B cell (primary cell): ENCODE measurements around the gene AEN. TPM values are rescaled to one million over a fixed set of nuclear protein-coding genes. Genes with fewer than 3 reads are reported as not detected.

ENCODE experiments used
- ATAC-seq: fragments of 200-7000 bp; cut with Tn5 transposase; one replicate; pipeline ENCODE4 v1.10.0; 2021; ENCODE audit warnings: low read depth, mild to moderate bottlenecking, moderate number of reproducible peaks, moderate library complexity
- CTCF ChIA-PET: fragments of 350-600 bp; sonication (Branson Sonifier 250); formaldehyde crosslinking; loops from one replicate; lab custom pipeline; 2021; ENCODE audit warnings: antibody characterized with exemption, inconsistent platforms; lab: Charles Lee
- POLR2A ChIA-PET: fragments of 350-600 bp; sonication (Branson Sonifier 250); formaldehyde crosslinking; loops from one replicate; lab custom pipeline; 2021; ENCODE audit warnings: antibody characterized with exemption; lab: Charles Lee
- DNase-seq: peaks from one replicate; pipeline ENCODE4 v3.0.0; 2013
- H2AFZ ChIP-seq: 2 replicates; pipeline ENCODE4 v1.6.1; 2012; ENCODE audit warnings: mild to moderate bottlenecking, low read depth, low read length; ENCODE audit not compliant: insufficient read depth, poor library complexity, severe bottlenecking
- H3K27ac ChIP-seq, 2 donors: 1 replicate in 1 of 2; 2 replicates in 1 of 2; pipeline ENCODE4 v1.5.1; 2012 to 2013; ENCODE audit warnings: low read length in 2 of 2, mild to moderate bottlenecking in 2 of 2, moderate library complexity in 1 of 2
- H3K27me3 ChIP-seq, 4 experiments: fragments of 200-600 bp in 1 of 4; sonication (generic) in 1 of 4; replicated peaks in 1 of 4; 1 replicate in 2 of 4; 2 replicates in 2 of 4; pipeline versions ENCODE4 v1.6.1 to v1.7.0; 2013 to 2016; ENCODE audit warnings: low read length in 3 of 4, mild to moderate bottlenecking in 2 of 4, mixed read lengths in 1 of 4, moderate library complexity in 1 of 4; ENCODE audit not compliant: insufficient read depth in 4 of 4, control insufficient read depth in 3 of 4; ENCODE audit errors: control extremely low read depth in 1 of 4
- H3K36me3 ChIP-seq, 2 experiments: replicated peaks in 1 of 2; 1 replicate in 1 of 2; 2 replicates in 1 of 2; pipeline versions ENCODE4 v1.6.1 to v1.7.1; 2013; ENCODE audit warnings: low read length in 1 of 2; ENCODE audit not compliant: insufficient read depth in 2 of 2, control insufficient read depth in 1 of 2; ENCODE audit errors: control extremely low read depth in 1 of 2, extremely low read depth in 1 of 2
- H3K4me1 ChIP-seq, 2 donors: fragments of 200-600 bp in 1 of 2; sonication (generic) in 1 of 2; 1 replicate in 1 of 2; 2 replicates in 1 of 2; pipeline versions ENCODE4 v1.5.1 to v1.6.1; 2013 to 2017; ENCODE audit warnings: low read length in 2 of 2; ENCODE audit not compliant: control insufficient read depth in 2 of 2, insufficient read depth in 2 of 2
- H3K4me2 ChIP-seq: replicated peaks from 2 replicates; pipeline ENCODE3; 2012; ENCODE audit warnings: mild to moderate bottlenecking, low read depth, low read length; ENCODE audit not compliant: poor library complexity, severe bottlenecking
- H3K4me3 ChIP-seq, 5 experiments: fragments of 200-600 bp in 1 of 5; sonication (generic) in 1 of 5; 1 replicate in 3 of 5; 2 replicates in 2 of 5; pipeline versions ENCODE4 v1.5.1 to v1.7.0; 2011 to 2016; ENCODE audit warnings: low read length in 4 of 5, mild to moderate bottlenecking in 4 of 5, low read depth in 2 of 5, control low read depth in 1 of 5, moderate library complexity in 1 of 5; ENCODE audit not compliant: insufficient read depth in 1 of 5; ENCODE audit errors: control extremely low read depth in 1 of 5, extremely low read depth in 1 of 5
- H3K79me2 ChIP-seq: fragments of 200-600 bp; sonication (generic); one replicate; pipeline ENCODE4 v1.6.0; 2016; ENCODE audit warnings: low read length; ENCODE audit not compliant: control insufficient read depth, insufficient read depth
- H3K9ac ChIP-seq: fragments of 200-600 bp; sonication (generic); 2 replicates; pipeline ENCODE4 v1.6.1; 2017; ENCODE audit warnings: mild to moderate bottlenecking, low read length, moderate library complexity
- H3K9me3 ChIP-seq, 3 donors: one replicate each; pipeline versions ENCODE4 v1.6.1 to v1.7.1; 2013; ENCODE audit warnings: low read length in 2 of 3; ENCODE audit not compliant: control insufficient read depth in 2 of 3, insufficient read depth in 1 of 3; ENCODE audit errors: control extremely low read depth in 1 of 3
- H4K20me1 ChIP-seq: 2 replicates; pipeline ENCODE4 v1.6.0; 2012; ENCODE audit warnings: mild to moderate bottlenecking, low read length; ENCODE audit not compliant: insufficient read depth, control insufficient read depth, poor library complexity, severe bottlenecking
- H3K27ac Mint-ChIP-seq: one replicate; pipeline ENCODE4 v1.8.0; 2021; ENCODE audit warnings: mixed read lengths
- H3K27me3 Mint-ChIP-seq: one replicate; pipeline ENCODE4 v1.8.0; 2021; ENCODE audit warnings: mixed read lengths
- H3K4me1 Mint-ChIP-seq: one replicate; pipeline ENCODE4 v1.8.0; 2021; ENCODE audit warnings: mixed read lengths
- H3K4me3 Mint-ChIP-seq: one replicate; pipeline ENCODE4 v1.8.0; 2021; ENCODE audit warnings: mixed read lengths
- H3K9me3 Mint-ChIP-seq: one replicate; pipeline ENCODE4 v1.8.0; 2022; ENCODE audit warnings: mixed read lengths; ENCODE audit not compliant: insufficient read depth
- EZH2 ChIP-seq: IDR thresholded peaks from 2 replicates; pipeline ENCODE4 v1.6.1; 2012; ENCODE audit warnings: borderline replicate concordance, low read depth, mild to moderate bottlenecking, moderate library complexity, low read length; ENCODE audit not compliant: insufficient read depth, poor library complexity, severe bottlenecking
- WGBS: methylation state at CpG from one replicate; pipeline ENCODE4 v1.1.5; 2013; ENCODE audit warnings: missing lambda C conversion rate; ENCODE audit not compliant: insufficient coverage; 5-methylcytosine and 5-hydroxymethylcytosine counted together
- intact Hi-C: fragments of 100-400 bp; cut with micrococcal nuclease; formaldehyde crosslinking; loops from one replicate; pipeline ENCODE4 v1.10.0; 2022
- polyA plus RNA-seq: library from polyadenylated mRNA; depleted of rRNA; stranded (reverse); fragments of >200 nt; gene quantifications from 2 replicates; pipeline ENCODE4 v1.2.3, GENCODE V29; 2012
- total RNA-seq, 2 donors: library from RNA; stranded (reverse); fragments of 120-200 nt in 1 of 2; gene quantifications; 1 replicate in 1 of 2; 2 replicates in 1 of 2; pipeline versions ENCODE4 v1.2.3 to v1.2.4, GENCODE V29; 2013 to 2022
- TF ChIP-seq, protein P1 (sequence below): fragments of 200-600 bp; IDR thresholded peaks from one replicate; pipeline ENCODE4 v1.8.0; 2022; ENCODE audit warnings: antibody characterized with exemption, mild to moderate bottlenecking

AEN gene
- total and polyA plus RNA-seq, 2 donors (not counting 1 experiment from before 2014, with no cell fraction given), result 18.5 to 42.9 TPM

DNA sequence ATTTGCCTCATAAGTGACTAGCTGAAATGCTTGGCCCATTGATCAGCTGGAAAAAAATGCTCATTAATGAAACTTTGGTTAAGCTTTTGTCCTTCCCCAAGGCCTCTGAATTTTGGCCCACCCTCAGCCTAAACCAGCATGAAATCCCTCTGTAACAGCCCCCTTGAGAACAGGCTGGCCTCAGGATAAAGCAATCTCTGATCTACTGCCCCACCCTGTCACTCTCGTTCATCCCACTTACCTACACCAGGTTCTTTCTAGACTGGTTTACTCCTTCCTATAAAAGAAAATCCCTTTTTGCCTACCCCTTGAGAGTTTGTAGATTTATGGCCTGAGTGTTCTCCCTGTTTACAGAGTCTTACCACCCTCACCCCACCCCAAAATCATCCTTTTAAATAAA lies 3.4 kb upstream of the AEN start:
- Histone ChIP-seq H3K4me2 (no peak overlapping the region), H3K9me3 (no peaks in the 10 kb centered on the region), H4K20me1 (no peaks in the 10 kb centered on the region), H3K27ac (no peak overlapping the region), H2AFZ (no peak overlapping the region), H3K36me3 (no peaks in the 10 kb centered on the region), H3K9ac (no peak overlapping the region), H3K27me3 (peaks cover 0 to 7% (median 0%) of the 10 kb centered on the region in 4 experiments), H3K79me2 (peaks cover 20% of the 10 kb centered on the region), H3K4me1 (peaks cover 13 to 21% of the 10 kb centered on the region in 2 donors), H3K4me3 (no peak overlapping the region)
- DNase-seq (no peak), ATAC-seq (no peak)
- no CpG with 5 or more reads among the region's 1 CpG for WGBS
- Mint-ChIP-seq H3K4me1 (peaks cover 19% of the 10 kb centered on the region), H3K9me3 (no peaks in the 10 kb centered on the region), H3K4me3 (no peak overlapping the region), H3K27ac (no peak overlapping the region), H3K27me3 (peaks cover 11% of the 10 kb centered on the region)
- TF ChIP-seq EZH2, result no peak
- TF ChIP-seq, protein P1, sequence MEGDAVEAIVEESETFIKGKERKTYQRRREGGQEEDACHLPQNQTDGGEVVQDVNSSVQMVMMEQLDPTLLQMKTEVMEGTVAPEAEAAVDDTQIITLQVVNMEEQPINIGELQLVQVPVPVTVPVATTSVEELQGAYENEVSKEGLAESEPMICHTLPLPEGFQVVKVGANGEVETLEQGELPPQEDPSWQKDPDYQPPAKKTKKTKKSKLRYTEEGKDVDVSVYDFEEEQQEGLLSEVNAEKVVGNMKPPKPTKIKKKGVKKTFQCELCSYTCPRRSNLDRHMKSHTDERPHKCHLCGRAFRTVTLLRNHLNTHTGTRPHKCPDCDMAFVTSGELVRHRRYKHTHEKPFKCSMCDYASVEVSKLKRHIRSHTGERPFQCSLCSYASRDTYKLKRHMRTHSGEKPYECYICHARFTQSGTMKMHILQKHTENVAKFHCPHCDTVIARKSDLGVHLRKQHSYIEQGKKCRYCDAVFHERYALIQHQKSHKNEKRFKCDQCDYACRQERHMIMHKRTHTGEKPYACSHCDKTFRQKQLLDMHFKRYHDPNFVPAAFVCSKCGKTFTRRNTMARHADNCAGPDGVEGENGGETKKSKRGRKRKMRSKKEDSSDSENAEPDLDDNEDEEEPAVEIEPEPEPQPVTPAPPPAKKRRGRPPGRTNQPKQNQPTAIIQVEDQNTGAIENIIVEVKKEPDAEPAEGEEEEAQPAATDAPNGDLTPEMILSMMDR, result no peak
- ChIA-PET POLR2A (no interaction called here), CTCF (interaction anchor here (1.5 kb wide), 1 partner anchor 217 kb away, joined by 5 read pairs; no protein-coding TSS in a partner anchor)
- intact Hi-C loops, result no loop called here

DNA sequence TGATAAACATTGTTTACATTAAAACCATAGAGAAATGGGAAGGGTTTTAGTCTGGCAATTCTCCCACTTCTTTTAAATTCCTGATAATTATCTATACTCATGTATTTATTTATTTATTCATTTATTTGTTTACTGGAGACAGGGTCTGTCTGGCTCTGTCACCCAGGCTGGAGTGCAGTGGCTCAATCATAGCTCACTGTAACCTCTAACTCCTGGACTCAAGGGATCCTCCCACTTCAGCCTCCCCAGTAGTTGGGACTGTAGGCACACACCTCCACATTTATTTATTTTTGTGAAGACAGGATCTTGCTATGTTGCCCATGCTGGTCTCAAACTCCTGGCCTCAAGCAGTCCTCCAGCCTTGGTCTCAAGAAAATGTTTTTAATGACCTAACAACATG lies 2.5 kb upstream of the AEN start:
- ATAC-seq (no peak), DNase-seq (no peak)
- ChIA-PET POLR2A (no interaction called here), CTCF (interaction anchor here (1.3 kb wide), 1 partner anchor 79 kb away, joined by 3 read pairs; no protein-coding TSS in a partner anchor)
- TF ChIP-seq, protein P1, result no peak
- TF ChIP-seq EZH2, result no peak
- Mint-ChIP-seq H3K9me3 (no peaks in the 10 kb centered on the region), H3K4me3 (no peak overlapping the region), H3K27ac (no peak overlapping the region), H3K27me3 (peaks cover 7% of the 10 kb centered on the region), H3K4me1 (peaks cover 28% of the 10 kb centered on the region)
- no peaks in the 10 kb centered on the region for H3K36me3 ChIP-seq
- H3K79me2 ChIP-seq, result peaks cover 29% of the 10 kb centered on the region
- H2AFZ ChIP-seq, result no peak overlapping the region
- H3K4me3 ChIP-seq, result no peak overlapping the region
- peaks cover 1% of the 10 kb centered on the region for H4K20me1 ChIP-seq
- intact Hi-C loops, result no loop called here
- no peak overlapping the region for H3K4me2 ChIP-seq
- H3K27ac ChIP-seq, result no peak overlapping the region
- H3K9me3 ChIP-seq, result no peaks in the 10 kb centered on the region
- peaks cover 22 to 30% of the 10 kb centered on the region in 2 donors for H3K4me1 ChIP-seq
- H3K27me3 ChIP-seq, result peaks cover 0 to 3% (median 0%) of the 10 kb centered on the region in 4 experiments
- H3K9ac ChIP-seq, result no peak overlapping the region
